ENCODE measurements around the gene KIAA1671. TPM values are rescaled to one million over a fixed set of nuclear protein-coding genes. Genes with fewer than 3 reads are reported as not detected.

KIAA1671 gene
- total and polyA plus RNA-seq, 2 donors (not counting 1 experiment from before 2014, with no cell fraction given), result 0.01 to 0.02 TPM

DNA sequence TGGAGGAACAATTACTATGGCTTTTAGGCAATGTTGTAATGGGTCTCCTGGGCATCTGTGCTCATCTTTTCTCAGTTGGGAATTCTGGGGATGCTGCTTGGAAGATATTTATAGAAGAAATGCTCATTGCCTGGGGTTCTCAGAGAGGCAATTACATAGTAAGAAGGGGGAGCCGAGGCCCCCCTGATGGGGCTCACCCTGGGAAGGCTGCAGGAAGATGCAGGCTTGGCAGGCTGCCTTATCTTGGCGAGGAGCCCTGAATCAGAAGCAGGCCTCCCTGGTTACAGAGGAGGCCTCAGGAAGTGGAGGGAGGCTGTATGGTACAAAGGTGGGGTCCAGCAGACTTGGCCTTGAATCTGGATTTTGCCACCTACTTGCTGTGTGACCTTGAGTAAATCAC lies 186.5 kb downstream of the KIAA1671 start:
- no peak overlapping the region for H2AFZ ChIP-seq (ENCODE audit: insufficient read depth, low read depth, low read length, poor library complexity, severe bottlenecking)
- no peaks in the 10 kb centered on the region for H3K27me3 Mint-ChIP-seq
- H3K9me3 Mint-ChIP-seq (ENCODE audit: insufficient read depth), result peaks cover 5% of the 10 kb centered on the region
- no peak overlapping the region for H3K27ac Mint-ChIP-seq
- no peak for ATAC-seq (ENCODE audit: low read depth)
- no peak overlapping the region for H3K4me3 ChIP-seq (ENCODE audit: control extremely low read depth in 1 of 5, extremely low read depth in 1 of 5, insufficient read depth in 1 of 5, low read depth in 2 of 5, low read length in 4 of 5)
- H3K9me3 ChIP-seq (ENCODE audit: control extremely low read depth in 1 of 3, control insufficient read depth in 2 of 3, insufficient read depth in 1 of 3, low read length in 2 of 3), result peaks cover 0 to 3% (median 0%) of the 10 kb centered on the region in 3 donors
- no peak overlapping the region for H3K4me2 ChIP-seq (replicated peaks; ENCODE audit: low read depth, low read length, poor library complexity, severe bottlenecking)
- ChIA-PET POLR2A (no interaction called here), CTCF (no interaction called here)
- no peak for DNase-seq
- peaks cover 0 to 3% (median 0%) of the 10 kb centered on the region in 4 experiments for H3K27me3 ChIP-seq (replicated peaks in 1 of 4; ENCODE audit: control extremely low read depth in 1 of 4, control insufficient read depth in 3 of 4, insufficient read depth in 4 of 4, low read length in 3 of 4)
- no peaks in the 10 kb centered on the region for H3K4me1 ChIP-seq (ENCODE audit: control insufficient read depth in 2 of 2, insufficient read depth in 2 of 2, low read length in 2 of 2)
- no peaks in the 10 kb centered on the region for H3K4me1 Mint-ChIP-seq
- 20% methylated on average over 2 of the region's 2 CpGs for WGBS (ENCODE audit: insufficient coverage)
- intact Hi-C loops (cut with micrococcal nuclease), result no loop called here
- H3K4me3 Mint-ChIP-seq, result no peak overlapping the region
- H3K79me2 ChIP-seq (ENCODE audit: control insufficient read depth, insufficient read depth, low read length), result no peaks in the 10 kb centered on the region
- H3K9ac ChIP-seq (ENCODE audit: low read length), result no peak overlapping the region
- no peak overlapping the region for H3K27ac ChIP-seq (ENCODE audit: low read length in 2 of 2)
- H4K20me1 ChIP-seq (ENCODE audit: control insufficient read depth, insufficient read depth, low read length, poor library complexity, severe bottlenecking), result no peaks in the 10 kb centered on the region
- H3K36me3 ChIP-seq (replicated peaks in 1 of 2; ENCODE audit: control extremely low read depth in 1 of 2, control insufficient read depth in 1 of 2, extremely low read depth in 1 of 2, insufficient read depth in 2 of 2, low read length in 1 of 2), result no peaks in the 10 kb centered on the region
- no peak for TF ChIP-seq EZH2 (IDR thresholded peaks at IDR 0.05; ENCODE audit: borderline replicate concordance, insufficient read depth, low read depth, low read length, poor library complexity, severe bottlenecking)
- TF ChIP-seq CTCF (IDR thresholded peaks at IDR 0.05), result no peak

DNA sequence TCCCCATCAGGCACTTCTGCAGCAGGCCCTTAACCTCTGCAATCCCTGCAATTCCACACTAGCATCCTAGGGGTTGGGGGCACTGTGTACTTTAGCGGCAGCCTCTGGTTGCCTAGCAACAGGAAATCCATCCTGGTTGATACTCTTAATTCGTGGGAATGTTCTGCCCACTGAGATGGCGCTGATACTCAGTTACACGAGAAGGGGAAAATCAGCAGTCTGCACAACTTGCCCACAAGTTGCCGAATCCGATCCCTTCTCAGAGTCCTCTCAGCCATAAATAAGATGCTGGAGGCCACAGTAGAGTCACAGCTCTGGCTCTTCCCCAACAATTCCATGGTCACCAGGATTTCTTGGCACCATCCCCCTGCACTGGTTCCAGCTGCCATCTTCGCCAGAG lies 189.6 kb downstream of the KIAA1671 start:
- Histone ChIP-seq H4K20me1 (ENCODE audit: control insufficient read depth, insufficient read depth, low read length, poor library complexity, severe bottlenecking) (no peaks in the 10 kb centered on the region), H3K4me2 (replicated peaks; ENCODE audit: low read depth, low read length, poor library complexity, severe bottlenecking) (no peak overlapping the region), H3K9me3 (ENCODE audit: control extremely low read depth in 1 of 3, control insufficient read depth in 2 of 3, insufficient read depth in 1 of 3, low read length in 2 of 3) (peaks cover 0 to 3% (median 0%) of the 10 kb centered on the region in 3 donors), H3K9ac (ENCODE audit: low read length) (no peak overlapping the region), H2AFZ (ENCODE audit: insufficient read depth, low read depth, low read length, poor library complexity, severe bottlenecking) (no peak overlapping the region), H3K27ac (ENCODE audit: low read length in 2 of 2) (no peak overlapping the region), H3K79me2 (ENCODE audit: control insufficient read depth, insufficient read depth, low read length) (no peaks in the 10 kb centered on the region), H3K4me3 (ENCODE audit: control extremely low read depth in 1 of 5, extremely low read depth in 1 of 5, insufficient read depth in 1 of 5, low read depth in 2 of 5, low read length in 4 of 5) (no peak overlapping the region), H3K27me3 (replicated peaks in 1 of 4; ENCODE audit: control extremely low read depth in 1 of 4, control insufficient read depth in 3 of 4, insufficient read depth in 4 of 4, low read length in 3 of 4) (peaks cover 0 to 3% (median 0%) of the 10 kb centered on the region in 4 experiments), H3K36me3 (replicated peaks in 1 of 2; ENCODE audit: control extremely low read depth in 1 of 2, control insufficient read depth in 1 of 2, extremely low read depth in 1 of 2, insufficient read depth in 2 of 2, low read length in 1 of 2) (no peaks in the 10 kb centered on the region), H3K4me1 (ENCODE audit: control insufficient read depth in 2 of 2, insufficient read depth in 2 of 2, low read length in 2 of 2) (no peaks in the 10 kb centered on the region)
- no peak overlapping the region for H3K4me3 Mint-ChIP-seq
- H3K27me3 Mint-ChIP-seq, result no peaks in the 10 kb centered on the region
- intact Hi-C loops (cut with micrococcal nuclease), result no loop called here
- no peak overlapping the region for H3K27ac Mint-ChIP-seq
- POLR2A ChIA-PET, result no interaction called here
- CTCF ChIA-PET, result no interaction called here
- DNase-seq (no peak), ATAC-seq (ENCODE audit: low read depth) (no peak)
- peaks cover 5% of the 10 kb centered on the region for H3K9me3 Mint-ChIP-seq (ENCODE audit: insufficient read depth)
- WGBS (ENCODE audit: insufficient coverage), result 92% methylated on average over 7 of the region's 7 CpGs
- H3K4me1 Mint-ChIP-seq, result no peaks in the 10 kb centered on the region
- TF ChIP-seq EZH2 (IDR thresholded peaks at IDR 0.05; ENCODE audit: borderline replicate concordance, insufficient read depth, low read depth, low read length, poor library complexity, severe bottlenecking), result no peak
- TF ChIP-seq CTCF (IDR thresholded peaks at IDR 0.05), result no peak
